Bronchial epithelial cell (primary cell): Measurements from ENCODE around the gene NEUROD2. TPM values are rescaled to one million over a fixed set of nuclear protein-coding genes. Genes with fewer than 3 reads are reported as not detected.

ENCODE experiments used
- DNase-seq: peaks from one replicate; pipeline ENCODE4 v3.0.0-alpha.2; 2010; ENCODE audit warnings: low read depth
- FAIRE-seq: peaks from 2 replicates; lab custom pipeline; 2011; peaks lifted over from hg19 to GRCh38; lab: Jason Lieb, UNC
- H3K27me3 ChIP-seq: 2 replicates; pipeline ENCODE4 v1.5.1; 2011; ENCODE audit warnings: low read length; ENCODE audit not compliant: control insufficient read depth, insufficient read depth
- H3K36me3 ChIP-seq: 2 replicates; pipeline ENCODE4 v1.5.1; 2011; ENCODE audit warnings: low read length; ENCODE audit not compliant: control insufficient read depth, insufficient read depth
- H3K4me3 ChIP-seq: 2 replicates; pipeline ENCODE4 v1.5.1; 2011; ENCODE audit warnings: mild to moderate bottlenecking, low read depth, low read length, control low read depth
- total RNA-seq: library from RNA; depleted of rRNA; stranded (reverse); fragments of >200 nt; gene quantifications from 2 replicates; pipeline ENCODE4 v1.2.1, GENCODE V29; 2014
- TF ChIP-seq, protein P1 (sequence below): IDR thresholded peaks from 2 replicates; pipeline ENCODE4 v1.5.1; 2011; ENCODE audit warnings: mild to moderate bottlenecking, moderate library complexity, low read length, control low read depth, inconsistent platforms; ENCODE audit not compliant: insufficient read depth, severe bottlenecking

NEUROD2 gene
- total RNA-seq, 1 donor from 2014 or later: not detected

DNA sequence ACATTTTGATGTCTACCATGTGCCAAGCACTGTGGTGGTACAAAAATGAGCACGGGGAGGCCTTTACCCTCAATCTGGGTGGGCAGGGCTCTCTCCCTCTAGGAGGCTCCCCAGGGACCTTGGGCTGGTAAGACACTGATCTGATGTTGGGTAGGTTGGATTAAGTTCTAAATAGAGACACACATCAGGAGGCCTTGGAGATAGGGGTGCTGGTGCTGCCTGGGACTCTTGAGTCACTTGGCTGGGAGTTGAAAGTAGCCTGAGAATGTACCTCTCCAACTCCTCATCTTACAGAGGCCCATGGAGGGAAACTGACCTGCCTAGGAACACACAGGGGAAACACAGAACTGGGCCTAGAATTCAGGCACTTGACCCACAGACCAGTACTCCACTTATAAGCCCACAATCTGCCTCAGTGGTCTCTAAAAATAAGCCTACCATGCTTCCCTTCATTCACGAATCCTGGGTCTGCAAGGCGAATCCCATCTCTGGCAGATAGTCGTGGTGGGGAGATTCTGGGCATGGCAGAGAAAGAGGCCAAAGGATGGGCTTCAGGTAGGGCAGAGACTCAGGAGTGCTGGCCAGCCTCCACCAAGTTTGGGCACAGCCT, 1.8 kb upstream of the NEUROD2 start:
- H3K36me3 ChIP-seq: no peaks in the 10 kb centered on the region
- H3K27me3 ChIP-seq: peaks cover 32% of the 10 kb centered on the region
- no peak overlapping the region for H3K4me3 ChIP-seq
- DNase-seq (no peak), FAIRE-seq (no peak)
- TF ChIP-seq, protein P1, sequence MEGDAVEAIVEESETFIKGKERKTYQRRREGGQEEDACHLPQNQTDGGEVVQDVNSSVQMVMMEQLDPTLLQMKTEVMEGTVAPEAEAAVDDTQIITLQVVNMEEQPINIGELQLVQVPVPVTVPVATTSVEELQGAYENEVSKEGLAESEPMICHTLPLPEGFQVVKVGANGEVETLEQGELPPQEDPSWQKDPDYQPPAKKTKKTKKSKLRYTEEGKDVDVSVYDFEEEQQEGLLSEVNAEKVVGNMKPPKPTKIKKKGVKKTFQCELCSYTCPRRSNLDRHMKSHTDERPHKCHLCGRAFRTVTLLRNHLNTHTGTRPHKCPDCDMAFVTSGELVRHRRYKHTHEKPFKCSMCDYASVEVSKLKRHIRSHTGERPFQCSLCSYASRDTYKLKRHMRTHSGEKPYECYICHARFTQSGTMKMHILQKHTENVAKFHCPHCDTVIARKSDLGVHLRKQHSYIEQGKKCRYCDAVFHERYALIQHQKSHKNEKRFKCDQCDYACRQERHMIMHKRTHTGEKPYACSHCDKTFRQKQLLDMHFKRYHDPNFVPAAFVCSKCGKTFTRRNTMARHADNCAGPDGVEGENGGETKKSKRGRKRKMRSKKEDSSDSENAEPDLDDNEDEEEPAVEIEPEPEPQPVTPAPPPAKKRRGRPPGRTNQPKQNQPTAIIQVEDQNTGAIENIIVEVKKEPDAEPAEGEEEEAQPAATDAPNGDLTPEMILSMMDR: no peak

DNA sequence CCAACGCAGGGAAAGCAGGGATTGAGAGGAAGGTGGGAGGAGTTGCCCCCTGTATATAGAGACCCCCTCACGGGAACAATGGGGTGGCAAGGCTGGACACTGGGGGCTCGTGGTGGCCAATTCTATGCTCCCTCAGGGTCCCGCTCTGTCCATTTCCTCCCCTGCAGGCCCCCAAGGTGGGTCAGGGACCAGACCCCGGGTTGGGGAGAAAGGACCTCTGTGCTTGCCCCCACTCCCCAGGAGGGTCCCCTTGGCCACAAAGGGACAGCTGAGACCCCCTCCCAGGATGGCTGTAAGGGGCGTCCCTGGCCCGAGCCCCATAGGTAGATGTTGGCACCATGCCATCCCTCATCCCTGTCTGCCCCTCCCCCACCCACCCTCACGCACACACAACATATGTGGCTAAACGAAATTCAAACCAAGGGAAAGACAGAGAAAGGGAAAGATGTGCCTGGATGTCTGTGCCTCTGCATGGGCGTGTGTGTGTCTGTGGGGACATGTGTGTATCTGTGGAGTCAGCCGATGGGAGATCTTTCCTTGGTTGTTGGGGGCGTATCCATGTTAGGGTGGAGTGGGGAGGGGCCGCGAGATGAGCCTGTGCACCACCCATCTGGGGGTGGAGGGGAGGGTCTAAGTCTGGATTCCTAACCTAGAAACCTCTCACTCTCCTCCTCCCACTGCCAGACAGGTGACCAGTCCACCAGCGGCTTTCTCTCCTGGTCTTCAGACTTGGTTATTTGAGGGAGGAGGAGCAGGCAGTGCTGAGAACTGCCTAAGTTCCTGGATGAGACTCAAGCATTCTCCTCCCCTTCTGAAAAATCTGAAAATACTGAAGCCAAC, 642 bp upstream of the NEUROD2 start:
- TF ChIP-seq, protein P1: no peak
- DNase-seq (no peak), FAIRE-seq (peak; percentile 58)
- Histone ChIP-seq H3K4me3 (no peak overlapping the region), H3K27me3 (peaks cover 34% of the 10 kb centered on the region), H3K36me3 (no peaks in the 10 kb centered on the region)

DNA sequence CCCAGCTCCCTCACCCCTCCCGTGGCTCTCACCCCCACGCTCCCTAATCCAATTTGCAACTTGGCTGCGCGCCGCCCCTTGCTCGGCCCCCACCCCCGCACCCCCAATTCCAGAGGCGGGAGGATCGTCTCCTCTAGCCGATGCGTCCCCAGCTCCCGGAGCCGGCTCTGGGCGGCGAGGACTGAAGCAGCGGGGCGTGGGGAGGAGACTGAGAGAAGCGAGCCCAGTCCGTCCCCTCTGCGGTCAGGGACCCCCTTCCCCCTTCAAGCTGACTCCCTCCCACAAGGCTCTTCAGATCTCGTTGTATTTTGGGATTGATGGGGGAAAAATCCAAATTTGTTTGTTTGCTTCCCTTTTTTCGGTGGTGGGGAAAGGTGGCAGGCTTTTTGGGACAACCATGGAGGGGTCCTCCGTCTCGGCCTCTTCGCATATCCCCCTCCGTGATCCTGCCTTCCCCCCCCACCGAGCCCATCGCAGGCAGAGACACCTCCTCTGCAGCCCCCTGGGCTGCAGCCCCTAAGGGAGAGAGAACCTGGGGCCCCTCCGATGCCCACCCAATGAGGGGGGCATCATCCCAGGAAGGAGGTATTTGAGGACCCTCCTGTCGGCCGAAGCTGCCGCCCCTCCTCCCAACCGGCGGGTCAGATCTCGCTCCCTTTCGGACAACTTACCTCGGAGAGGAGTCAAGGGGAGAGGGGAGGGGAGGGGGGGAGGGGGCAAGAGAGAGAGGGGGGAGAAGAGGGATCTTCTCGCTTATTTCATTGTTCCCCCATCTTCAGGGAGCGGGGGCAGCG, 466 bp downstream of the NEUROD2 start:
- H3K4me3 ChIP-seq: no peak overlapping the region
- no peak for FAIRE-seq
- peaks cover 34% of the 10 kb centered on the region for H3K27me3 ChIP-seq
- no peaks in the 10 kb centered on the region for H3K36me3 ChIP-seq
- DNase-seq: no peak
- TF ChIP-seq, protein P1: no peak

DNA sequence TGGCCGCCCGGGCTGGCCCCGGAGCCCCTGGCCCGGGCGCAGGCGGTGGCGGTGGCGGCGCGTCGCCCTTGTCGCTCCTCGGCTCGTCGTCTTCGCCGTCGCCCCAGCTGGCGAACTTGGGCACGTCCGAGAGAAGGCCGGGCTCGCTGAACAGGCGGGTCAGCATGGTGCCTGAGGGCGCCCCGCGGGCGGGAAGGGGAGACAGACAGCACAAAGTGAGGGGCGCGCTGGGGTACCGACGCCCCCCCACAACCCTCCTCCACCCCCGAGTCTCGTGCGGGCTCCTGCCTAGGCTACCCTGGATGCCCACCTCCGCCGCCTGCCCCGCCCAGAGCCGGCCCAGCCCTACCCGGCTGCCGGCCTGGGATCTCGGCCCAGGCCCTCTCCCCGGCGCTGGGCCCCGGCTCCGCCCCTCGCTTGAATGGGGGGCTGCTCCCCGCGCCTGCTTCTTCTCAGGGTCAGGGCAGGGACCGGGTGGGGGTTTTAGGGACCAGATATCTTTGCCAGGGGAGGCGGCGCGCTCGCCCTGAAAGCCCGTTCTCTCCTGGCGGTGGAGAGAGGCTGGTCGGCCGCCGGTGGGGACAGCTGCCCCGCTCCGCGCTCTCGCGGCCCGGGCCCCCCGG, 1.2 kb downstream of the NEUROD2 start:
- H3K4me3 ChIP-seq: no peak overlapping the region
- TF ChIP-seq, protein P1: no peak

DNA sequence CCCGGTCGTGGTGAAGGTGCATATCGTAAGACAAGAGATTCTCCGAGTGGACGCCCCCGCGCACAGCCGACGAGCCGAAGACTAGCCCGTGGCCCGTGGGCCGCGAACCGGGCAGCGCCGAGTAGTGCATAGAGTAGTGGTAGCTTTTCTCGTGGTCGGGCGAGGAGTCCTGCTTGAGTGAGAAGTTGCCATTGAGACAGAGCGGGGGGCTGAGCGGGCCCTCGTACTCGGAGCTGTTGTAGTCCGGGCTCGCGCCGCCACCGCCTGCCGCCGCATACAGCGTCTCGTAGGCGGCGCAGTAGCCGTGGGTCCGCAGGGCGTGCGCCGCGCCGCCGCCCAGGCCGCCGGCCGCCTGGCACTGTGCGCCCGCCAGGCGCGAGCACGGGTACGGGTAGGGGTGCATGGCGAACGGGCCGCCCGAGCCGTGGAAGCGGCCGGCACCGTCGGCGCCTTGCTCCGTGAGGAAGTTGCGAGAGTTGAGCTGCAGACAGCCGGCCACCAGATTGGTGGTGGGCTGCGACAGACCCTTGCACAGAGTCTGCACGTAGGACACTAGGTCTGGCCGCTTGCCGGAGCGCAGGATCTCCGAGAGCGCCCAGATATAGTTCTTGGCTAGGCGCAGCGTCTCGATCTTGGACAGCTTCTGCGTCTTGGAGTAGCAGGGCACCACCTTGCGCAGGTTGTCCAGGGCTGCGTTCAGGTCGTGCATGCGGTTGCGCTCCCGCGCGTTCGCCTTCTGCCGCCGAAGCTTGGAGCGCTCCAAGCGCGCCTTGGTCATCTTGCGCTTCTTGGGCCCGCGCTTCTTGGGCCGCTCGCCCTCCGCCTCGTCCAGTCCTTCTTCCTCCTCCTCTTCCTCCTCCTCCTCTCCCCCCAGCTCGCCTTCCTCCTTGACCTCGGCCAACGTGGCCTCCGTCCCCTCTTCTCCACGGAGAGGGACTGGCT, 2.0 kb downstream of the NEUROD2 start:
- TF ChIP-seq, protein P1: no peak
- DNase-seq (peak; percentile 18), FAIRE-seq (no peak)
- Histone ChIP-seq H3K27me3 (peaks cover 45% of the 10 kb centered on the region), H3K4me3 (no peak overlapping the region), H3K36me3 (no peaks in the 10 kb centered on the region)

More for the DNA sequence above, 1.2 kb downstream of the NEUROD2 start:
- H3K27me3 ChIP-seq: peaks cover 38% of the 10 kb centered on the region
- no peaks in the 10 kb centered on the region for H3K36me3 ChIP-seq
- DNase-seq (no peak), FAIRE-seq (no peak)
